A673 (cell line): ENCODE data around the gene SBK3. TPM values are rescaled to one million over a fixed set of nuclear protein-coding genes. Genes with fewer than 3 reads are reported as not detected.

ENCODE experiments used
- BruUV-seq: library from RNA; stranded (reverse); fragments of 400-500 nt; replicated peaks from 2 replicates; lab custom pipeline; 2021; lab: Mats Ljungman, UMichigan
- CTCF ChIA-PET: fragments of 300-600 bp; sonication (Branson Sonifier 250); formaldehyde crosslinking; loops from one replicate; lab custom pipeline; 2022; ENCODE audit warnings: antibody characterized with exemption; lab: Charles Lee
- POLR2A ChIA-PET: fragments of 300-600 bp; sonication (Branson Sonifier 250); formaldehyde crosslinking; loops from one replicate; lab custom pipeline; 2022; ENCODE audit warnings: antibody characterized with exemption; ENCODE audit not compliant: low non-redundant PET; lab: Charles Lee
- DNase-seq: peaks from one replicate; pipeline ENCODE4 v3.0.0-alpha.2; 2015; ENCODE audit warnings: low spot score
- H3K27ac ChIP-seq: fragments of 200-600 bp; sonication (generic); 2 replicates; pipeline ENCODE4 v1.5.1; 2016; ENCODE audit warnings: mixed run types, low read depth, mild to moderate bottlenecking, mixed read lengths, antibody characterized with exemption, low read length; ENCODE audit not compliant: poor library complexity, severe bottlenecking
- H3K27me3 ChIP-seq: fragments of 200-600 bp; sonication (generic); replicated peaks from 2 replicates; pipeline ENCODE4 v1.6.1; 2017; ENCODE audit warnings: mixed run types, low read depth, mild to moderate bottlenecking, mixed read lengths, antibody characterized with exemption, low read length; ENCODE audit not compliant: insufficient read depth, poor library complexity
- H3K36me3 ChIP-seq: fragments of 200-600 bp; sonication (generic); 2 replicates; pipeline ENCODE4 v1.6.1; 2016; ENCODE audit warnings: mixed run types, mild to moderate bottlenecking, mixed read lengths, antibody characterized with exemption, low read length; ENCODE audit not compliant: insufficient read depth, poor library complexity, severe bottlenecking
- H3K4me1 ChIP-seq: fragments of 200-600 bp; sonication (generic); 2 replicates; pipeline ENCODE4 v1.6.1; 2017; ENCODE audit warnings: mixed run types, mild to moderate bottlenecking, mixed read lengths, antibody characterized with exemption, low read length; ENCODE audit not compliant: insufficient read depth, poor library complexity, severe bottlenecking
- H3K4me3 ChIP-seq: fragments of 200-600 bp; sonication (generic); 2 replicates; pipeline ENCODE4 v1.5.1; 2016; ENCODE audit warnings: low read depth, mixed run types, mild to moderate bottlenecking, mixed read lengths, low read length; ENCODE audit not compliant: poor library complexity, severe bottlenecking
- H3K9me3 ChIP-seq: fragments of 200-600 bp; sonication (generic); 2 replicates; pipeline ENCODE4 v1.6.1; 2016; ENCODE audit warnings: mixed run types, low read depth, mild to moderate bottlenecking, mixed read lengths, antibody characterized with exemption, low read length; ENCODE audit not compliant: poor library complexity, severe bottlenecking
- CTCF ChIP-seq: fragments of 300-800, 200-600 bp; sonication (generic); conservative IDR thresholded peaks from 2 replicates; pipeline ENCODE4 v1.5.1; 2017; ENCODE audit warnings: low read depth, mild to moderate bottlenecking, antibody characterized with exemption, low read length, moderate library complexity, mixed read lengths
- EZH2 ChIP-seq: fragments of 200-600 bp; sonication (generic); IDR thresholded peaks from 2 replicates; pipeline ENCODE4 v1.6.1; 2017; ENCODE audit warnings: borderline replicate concordance, low read depth, mild to moderate bottlenecking, mixed read lengths, antibody characterized with exemption, low read length; ENCODE audit not compliant: poor library complexity, severe bottlenecking
- intact Hi-C: fragments of 100-400 bp; cut with micrococcal nuclease; formaldehyde crosslinking; loops from one replicate; pipeline ENCODE4 v1.10.0; 2022; ENCODE audit not compliant: unreplicated experiment
- total RNA-seq: library from RNA; stranded (reverse); gene quantifications from 2 replicates; pipeline ENCODE4 v1.2.3, GENCODE V29; 2021

The SBK3 gene
- total RNA-seq, 1 experiment from 2014 or later, result not detected

GRCh38 chr19:55543567-55543966 lies 1.8 kb downstream of the SBK3 start:
- CTCF ChIA-PET, result no interaction called here
- intact Hi-C loops, result no loop called here
- Histone ChIP-seq H3K9me3 (no peaks in the 10 kb centered on the region), H3K4me3 (no peak overlapping the region), H3K36me3 (no peaks in the 10 kb centered on the region), H3K4me1 (no peaks in the 10 kb centered on the region), H3K27ac (no peak overlapping the region), H3K27me3 (no peaks in the 10 kb centered on the region)
- TF ChIP-seq CTCF (no peak), EZH2 (no peak)
- DNase-seq, result no peak
- no TSS peak for BruUV-seq
- POLR2A ChIA-PET, result no interaction called here

- no peak for TF ChIP-seq CTCF
- TF ChIP-seq EZH2, result no peak
- Histone ChIP-seq H3K9me3 (no peaks in the 10 kb centered on the region), H3K36me3 (no peaks in the 10 kb centered on the region), H3K4me1 (no peaks in the 10 kb centered on the region), H3K27me3 (no peaks in the 10 kb centered on the region), H3K4me3 (no peak overlapping the region), H3K27ac (no peak overlapping the region)
- POLR2A ChIA-PET, result no interaction called here
- intact Hi-C loops, result no loop called here
- CTCF ChIA-PET, result no interaction called here
- DNase-seq, result no peak
- BruUV-seq, result no TSS peak
Measured at GRCh38 chr19:55542292-55542855, 3.0 kb downstream of the SBK3 start.

- H3K36me3 ChIP-seq, result no peaks in the 10 kb centered on the region
- no peak overlapping the region for H3K27ac ChIP-seq
- CTCF ChIA-PET, result no interaction called here
- no peaks in the 10 kb centered on the region for H3K4me1 ChIP-seq
- no TSS peak for BruUV-seq
- no peak for DNase-seq
- no peaks in the 10 kb centered on the region for H3K9me3 ChIP-seq
- POLR2A ChIA-PET, result no interaction called here
- intact Hi-C loops, result no loop called here
- TF ChIP-seq EZH2, result no peak
- no peak for TF ChIP-seq CTCF
- H3K27me3 ChIP-seq, result no peaks in the 10 kb centered on the region
- no peak overlapping the region for H3K4me3 ChIP-seq
Measured at GRCh38 chr19:55541091-55541490, 4.3 kb downstream of the SBK3 start.
